Adipocyte (in vitro differentiated cells): ENCODE results near the gene RNF44.
"Not testable (repeated sequence)": the region's sequence is repeated elsewhere in the genome, so short reads cannot be mapped to it uniquely, and the experiment has no call there.

Source experiments
- DNase-seq: peaks from one replicate; pipeline ENCODE4 v3.0.0-alpha.2; 2015; ENCODE audit warnings: low read depth
- H3K27me3 ChIP-seq: replicated peaks from 2 replicates; pipeline ENCODE4 v1.7.0; 2013; ENCODE audit warnings: mild to moderate bottlenecking, low read length, moderate library complexity; ENCODE audit not compliant: control insufficient read depth, insufficient read depth
- H3K36me3 ChIP-seq: 2 replicates; pipeline ENCODE4 v1.7.0; 2013; ENCODE audit warnings: low read length, mild to moderate bottlenecking, moderate library complexity; ENCODE audit not compliant: control insufficient read depth, insufficient read depth, severe bottlenecking
- H3K4me1 ChIP-seq: 2 replicates; pipeline ENCODE4 v1.7.0; 2013; ENCODE audit warnings: mild to moderate bottlenecking, low read length, moderate library complexity; ENCODE audit not compliant: control insufficient read depth, insufficient read depth
- H3K4me3 ChIP-seq: 2 replicates; pipeline ENCODE4 v1.7.0; 2013; ENCODE audit warnings: mild to moderate bottlenecking, low read length, moderate library complexity
- H3K9ac ChIP-seq: 2 replicates; pipeline ENCODE4 v1.7.0; 2013; ENCODE audit warnings: mild to moderate bottlenecking, low read length, moderate library complexity
- H3K9me3 ChIP-seq: 2 replicates; pipeline ENCODE4 v1.7.0; 2013; ENCODE audit warnings: mild to moderate bottlenecking, low read length, moderate library complexity; ENCODE audit not compliant: control insufficient read depth

RNF44 gene

GRCh38 chr5:176490301-176490700 is 46.9 kb downstream of the RNF44 start:
- peaks cover 89% of the 10 kb centered on the region for H3K36me3 ChIP-seq

GRCh38 chr5:176489077-176489476 is 48.1 kb downstream of the RNF44 start:
- no peak for DNase-seq
- H3K4me1 ChIP-seq: peaks cover 4% of the 10 kb centered on the region
- no peaks in the 10 kb centered on the region for H3K27me3 ChIP-seq
- H3K36me3 ChIP-seq: peaks cover 86% of the 10 kb centered on the region
- no peaks in the 10 kb centered on the region for H3K9me3 ChIP-seq
- no peak overlapping the region for H3K9ac ChIP-seq
- no peak overlapping the region for H3K4me3 ChIP-seq

More at GRCh38 chr5:176490301-176490700, 46.9 kb downstream of the RNF44 start:
- H3K4me1 ChIP-seq: no peaks in the 10 kb centered on the region
- H3K27me3 ChIP-seq: no peaks in the 10 kb centered on the region
- H3K9ac ChIP-seq: no peak overlapping the region
- no peak for DNase-seq
- no peaks in the 10 kb centered on the region for H3K9me3 ChIP-seq
- no peak overlapping the region for H3K4me3 ChIP-seq

- DNase-seq, H3K4me3 ChIP-seq, H3K9me3 ChIP-seq, H3K9ac ChIP-seq, H3K4me1 ChIP-seq, H3K27me3 ChIP-seq: not testable (repeated sequence)
- H3K36me3 ChIP-seq: peaks cover 78% of the 10 kb centered on the region
Observed at GRCh38 chr5:176487160-176487559, 50.0 kb downstream of the RNF44 start.

GRCh38 chr5:176486189-176486757 is 50.9 kb downstream of the RNF44 start:
- Histone ChIP-seq H3K9me3 (no peaks in the 10 kb centered on the region), H3K27me3 (no peaks in the 10 kb centered on the region), H3K4me1 (peaks cover 4% of the 10 kb centered on the region), H3K36me3 (peaks cover 76% of the 10 kb centered on the region), H3K9ac (no peak overlapping the region), H3K4me3 (no peak overlapping the region)
- no peak for DNase-seq

GRCh38 chr5:176485176-176485575 is 52.0 kb downstream of the RNF44 start:
- no peak for DNase-seq
- Histone ChIP-seq H3K9ac (no peak overlapping the region), H3K4me3 (no peak overlapping the region), H3K27me3 (no peaks in the 10 kb centered on the region), H3K4me1 (peaks cover 4% of the 10 kb centered on the region), H3K9me3 (no peaks in the 10 kb centered on the region), H3K36me3 (peaks cover 69% of the 10 kb centered on the region)

GRCh38 chr5:176481711-176482110 is 55.5 kb downstream of the RNF44 start:
- H3K4me3 ChIP-seq: no peak overlapping the region
- H3K9me3 ChIP-seq: no peaks in the 10 kb centered on the region
- no peaks in the 10 kb centered on the region for H3K27me3 ChIP-seq
- peaks cover 53% of the 10 kb centered on the region for H3K36me3 ChIP-seq
- H3K4me1 ChIP-seq: peaks cover 4% of the 10 kb centered on the region
- no peak for DNase-seq
- H3K9ac ChIP-seq: no peak overlapping the region
